ENCODE data around the gene ZNF750. TPM values are rescaled to one million over a fixed set of nuclear protein-coding genes. Genes with fewer than 3 reads are reported as not detected.
A peak's percentile ranks its signal among the peaks of the same experiment; 100 is the strongest.

The ZNF750 gene
- total and polyA plus RNA-seq, 8 donors: 9.5 TPM; not detected in 7

- TF ChIP-seq EP300 (IDR thresholded peaks at IDR 0.05) (no peak), CTCF (IDR thresholded peaks at IDR 0.05) (no peak), POLR2AphosphoS5 (IDR thresholded peaks at IDR 0.05) (no peak), POLR2A (IDR thresholded peaks at IDR 0.05) (no peak)
- Histone ChIP-seq H3K27me3 (no peaks in the 10 kb centered on the region), H3K9me3 (no peaks in the 10 kb centered on the region), H3K4me1 (peaks cover 18 to 46% (median 28%) of the 10 kb centered on the region in 4 donors), H3K36me3 (no peaks in the 10 kb centered on the region), H3K27ac (peak overlapping the region in 3 of 5 donors; percentile 52 to 70 (median 62)), H3K4me3 (no peak overlapping the region)
- 90 to 92% (median 91%) methylated on average over 24 to 42 of the region's 42 CpGs for WGBS, 5 donors
- intact Hi-C loops (cut with DNase I; ENCODE audit: low total_unique reads): no loop called here
- no peak for DNase-seq
Measured at GRCh38 chr17:82860606-82861392, 21.0 kb upstream of the ZNF750 start.

GRCh38 chr17:82859431-82860403, 19.9 kb upstream of the ZNF750 start:
- 57 to 79% (median 66%) methylated on average over 18 to 23 of the region's 23 CpGs for WGBS, 5 donors
- intact Hi-C loops (cut with DNase I; ENCODE audit: low total_unique reads): no loop called here
- H3K36me3 ChIP-seq: peaks cover 0 to 7% (median 4%) of the 10 kb centered on the region in 4 donors
- H3K9me3 ChIP-seq: no peaks in the 10 kb centered on the region
- TF ChIP-seq CTCF (IDR thresholded peaks at IDR 0.05) (no peak), POLR2A (IDR thresholded peaks at IDR 0.05) (no peak), POLR2AphosphoS5 (IDR thresholded peaks at IDR 0.05) (no peak), EP300 (IDR thresholded peaks at IDR 0.05) (no peak)
- no peaks in the 10 kb centered on the region for H3K27me3 ChIP-seq
- DNase-seq: peak in 1 of 2 donors; percentile 74
- no peak overlapping the region for H3K4me3 ChIP-seq
- peak overlapping the region; percentile 44 to 70 (median 54) for H3K27ac ChIP-seq
- peaks cover 16 to 35% (median 24%) of the 10 kb centered on the region in 4 donors for H3K4me1 ChIP-seq

GRCh38 chr17:82858376-82859126, 18.7 kb upstream of the ZNF750 start:
- Histone ChIP-seq H3K36me3 (peaks cover 0 to 15% (median 12%) of the 10 kb centered on the region in 4 donors), H3K4me3 (no peak overlapping the region), H3K9me3 (no peaks in the 10 kb centered on the region), H3K27ac (peak overlapping the region; percentile 44 to 70 (median 54)), H3K4me1 (peaks cover 11 to 24% (median 18%) of the 10 kb centered on the region in 4 donors), H3K27me3 (no peaks in the 10 kb centered on the region)
- intact Hi-C loops (cut with DNase I; ENCODE audit: low total_unique reads): no loop called here
- TF ChIP-seq EP300 (IDR thresholded peaks at IDR 0.05): no peak
- TF ChIP-seq POLR2A (IDR thresholded peaks at IDR 0.05): no peak
- no peak for TF ChIP-seq CTCF (IDR thresholded peaks at IDR 0.05)
- TF ChIP-seq POLR2AphosphoS5 (IDR thresholded peaks at IDR 0.05): no peak
- WGBS, 5 donors: 73 to 82% (median 78%) methylated on average over 17 to 28 of the region's 28 CpGs
- DNase-seq: peak in 1 of 2 donors; percentile 84
